Measurements from ENCODE around the gene CGB3.
"Not testable (repeated sequence)": the region's sequence is repeated elsewhere in the genome, so short reads cannot be mapped to it uniquely, and the experiment has no call there.

- TF ChIP-seq POLR2A (IDR thresholded peaks at IDR 0.05; ENCODE audit: borderline replicate concordance, extremely low read depth, insufficient read depth, insufficient read length); CTCF (IDR thresholded peaks at IDR 0.05 in 2 of 3, conservative IDR thresholded peaks at IDR 0.05 in 1 of 3; ENCODE audit: borderline replicate concordance in 1 of 3, insufficient read depth in 1 of 3, low read depth in 2 of 3, low read length in 2 of 3); POLR2AphosphoS5 (IDR thresholded peaks at IDR 0.05; ENCODE audit: low read depth, low read length); CEBPB (IDR thresholded peaks at IDR 0.05; ENCODE audit: low read depth); EZH2 (IDR thresholded peaks at IDR 0.05): not testable (repeated sequence)
Measured at GRCh38 chr19:49056902-49057596, 32.9 kb upstream of the CGB3 start.

Data from HCT116 (cell line).